ENCODE data around the gene CNTN4.

Gene CNTN4

GRCh38 chr3:2153547-2153946, 54.9 kb downstream of the CNTN4 start:
- DNase-seq = no peak

DNA sequence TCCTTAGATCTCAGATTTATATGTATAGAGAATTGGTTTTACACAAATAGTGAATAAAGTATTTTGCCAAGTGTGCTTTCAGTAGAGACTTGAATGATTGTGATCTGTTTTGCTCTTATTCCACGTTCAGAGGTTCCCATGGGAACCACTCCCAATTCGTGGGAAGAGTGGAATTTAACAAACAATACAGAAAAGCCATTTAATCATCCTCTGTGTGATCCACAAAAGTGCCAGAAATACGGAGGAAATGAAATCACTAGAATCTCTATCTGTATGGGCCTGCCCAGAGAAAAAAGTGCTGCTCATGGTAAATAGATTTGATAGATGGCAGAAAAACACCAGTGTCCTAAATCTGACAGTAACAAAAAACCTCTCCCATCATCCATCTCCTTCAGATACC, 56.0 kb downstream of the CNTN4 start:
- no peak for DNase-seq

DNA sequence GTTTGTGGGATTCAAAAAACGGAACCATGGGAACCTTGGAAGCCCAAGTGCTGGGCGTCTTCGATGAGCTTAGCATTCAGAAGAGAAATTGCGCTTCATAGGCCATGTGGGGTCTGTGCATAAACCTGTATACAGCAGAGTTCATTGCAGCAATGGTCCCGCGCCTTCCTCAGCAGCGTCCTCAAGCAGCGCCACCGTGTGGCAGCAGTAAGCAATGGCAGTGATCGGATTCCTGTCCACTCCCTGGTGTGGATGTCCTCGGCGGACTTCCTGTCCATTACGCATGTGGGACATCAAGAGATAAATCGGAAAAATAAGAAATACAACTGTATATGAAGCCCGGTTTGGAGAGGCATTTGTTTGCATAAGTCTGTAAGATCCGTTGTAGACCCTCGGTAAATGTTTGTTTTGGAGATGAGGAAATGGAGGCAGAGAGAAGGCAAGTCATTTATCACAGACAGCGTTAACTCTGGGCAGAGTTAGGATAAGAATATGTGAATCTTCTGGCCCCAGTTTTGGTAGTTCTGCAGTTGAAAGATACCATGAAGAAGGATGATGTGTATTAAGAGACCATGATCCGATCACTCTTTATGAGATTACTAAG, 57.7 kb downstream of the CNTN4 start:
- DNase-seq = no peak

- DNase-seq = no peak
Observed at GRCh38 chr3:2158828-2159227, 60.2 kb downstream of the CNTN4 start.

GRCh38 chr3:2166552-2166951, 67.9 kb downstream of the CNTN4 start:
- no peak for DNase-seq

- DNase-seq = no peak
Observed at GRCh38 chr3:2172561-2173171, 74.0 kb downstream of the CNTN4 start.

- DNase-seq = no peak
Observed at GRCh38 chr3:2180634-2181033, 82.0 kb downstream of the CNTN4 start.

- DNase-seq = no peak
Observed at GRCh38 chr3:2198776-2199279, 100.2 kb downstream of the CNTN4 start.

- DNase-seq = no peak
Observed at GRCh38 chr3:2204054-2204453, 105.4 kb downstream of the CNTN4 start.

GRCh38 chr3:2205692-2206091, 107.0 kb downstream of the CNTN4 start:
- no peak for DNase-seq

DNA sequence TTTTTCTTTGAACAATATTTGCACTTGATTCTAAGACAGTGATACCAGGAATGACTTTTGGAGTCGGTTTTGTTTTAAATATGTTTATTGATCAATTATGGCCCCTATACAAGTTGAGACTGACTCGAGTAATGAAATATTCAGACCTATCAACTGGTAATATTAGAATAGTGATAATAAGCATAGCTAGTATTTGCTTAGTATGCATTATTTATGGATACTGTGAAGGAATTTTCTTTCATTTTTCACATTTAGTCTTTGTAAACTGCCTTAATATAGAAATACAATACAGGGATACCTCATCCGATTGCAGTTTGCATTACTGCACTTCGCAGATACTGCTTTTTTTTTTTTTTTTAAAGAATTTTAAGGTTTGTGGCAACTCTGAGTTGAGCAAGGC, 107.9 kb downstream of the CNTN4 start:
- no peak for DNase-seq

- no peak for DNase-seq
Observed at GRCh38 chr3:2211568-2211967, 112.9 kb downstream of the CNTN4 start.

DNA sequence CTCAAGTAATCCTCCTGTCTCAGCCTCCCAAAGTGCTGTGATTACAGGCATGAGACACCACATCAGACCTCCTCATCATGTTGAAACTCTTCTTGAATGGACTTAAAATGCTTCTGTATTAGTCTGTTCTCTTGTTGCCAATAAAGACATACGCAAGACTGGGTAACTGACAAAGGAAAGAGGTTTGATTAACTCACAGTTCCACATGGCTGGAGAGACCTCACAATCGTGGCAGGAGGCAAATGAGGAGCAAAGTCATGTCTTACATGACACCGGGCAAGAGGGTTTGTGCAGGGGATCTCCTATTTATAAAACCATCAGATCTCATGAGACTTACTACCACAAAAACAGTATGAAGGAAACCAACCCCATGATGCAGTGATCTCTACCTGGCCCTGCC, 113.5 kb downstream of the CNTN4 start:
- DNase-seq = no peak

DNA sequence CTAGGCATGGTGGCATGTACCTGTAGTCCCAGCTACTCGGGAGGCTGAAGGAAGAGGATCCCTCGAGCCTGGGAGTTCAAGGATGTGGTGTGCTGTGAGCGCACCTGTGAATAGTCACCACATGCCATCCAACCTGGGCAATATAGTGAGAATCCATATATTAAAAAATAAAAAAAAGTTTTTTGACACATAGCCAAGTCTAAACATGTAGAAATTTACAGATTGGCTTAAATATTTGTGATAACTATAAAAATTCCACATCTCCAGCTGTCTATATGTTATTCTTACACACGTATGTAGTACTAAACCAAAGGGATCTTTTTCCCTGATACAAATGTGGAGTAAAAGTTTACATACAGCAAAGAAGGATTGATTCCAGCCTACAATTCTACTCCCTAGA, 119.7 kb downstream of the CNTN4 start:
- no peak for DNase-seq

DNA sequence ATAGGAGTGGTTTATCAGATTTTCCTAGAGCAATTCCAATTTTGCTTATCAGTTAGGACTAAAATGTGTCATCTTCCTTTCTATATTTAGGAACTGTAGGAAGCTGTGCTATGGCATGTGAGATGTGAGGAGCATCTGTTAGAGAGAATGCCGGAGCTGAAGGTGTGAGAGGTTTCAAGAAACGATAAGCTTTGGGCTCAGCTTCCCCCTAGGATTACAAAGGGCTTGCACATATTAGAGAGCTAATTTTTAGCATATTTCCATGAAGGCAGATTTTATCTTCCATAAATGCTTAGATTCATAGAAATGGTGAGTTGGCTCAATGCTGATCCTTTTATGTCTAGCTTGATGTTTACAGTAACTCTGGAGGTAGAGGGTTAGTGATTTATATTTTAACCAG, 120.2 kb downstream of the CNTN4 start:
- no peak for DNase-seq

- no peak for DNase-seq
Observed at GRCh38 chr3:2236203-2236602, 137.5 kb downstream of the CNTN4 start.

- DNase-seq = no peak
Observed at GRCh38 chr3:2244137-2244536, 145.5 kb downstream of the CNTN4 start.

GRCh38 chr3:2246873-2247648, 148.4 kb downstream of the CNTN4 start:
- no peak for DNase-seq

GRCh38 chr3:2247831-2248230, 149.2 kb downstream of the CNTN4 start:
- DNase-seq = no peak

DNA sequence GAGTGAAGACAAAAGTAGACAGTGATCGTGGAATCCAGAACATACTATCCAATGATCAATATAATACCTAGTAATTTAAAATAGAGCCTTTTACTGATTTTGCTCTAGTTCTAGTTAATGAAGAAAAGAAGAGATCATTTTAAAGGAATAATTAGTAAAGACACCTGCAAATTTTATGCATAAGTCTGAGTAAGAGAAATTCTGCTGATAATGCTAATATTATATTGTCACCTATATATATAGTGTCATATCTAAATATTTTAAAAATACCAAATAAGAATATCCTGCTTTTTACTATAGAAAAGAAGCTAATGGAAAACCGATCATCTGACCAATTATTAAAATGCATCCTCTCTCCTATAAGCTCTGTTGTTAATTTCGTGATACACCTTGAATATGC, 152.1 kb downstream of the CNTN4 start:
- no peak for DNase-seq

GRCh38 chr3:2261747-2262146, 163.1 kb downstream of the CNTN4 start:
- DNase-seq = no peak

DNA sequence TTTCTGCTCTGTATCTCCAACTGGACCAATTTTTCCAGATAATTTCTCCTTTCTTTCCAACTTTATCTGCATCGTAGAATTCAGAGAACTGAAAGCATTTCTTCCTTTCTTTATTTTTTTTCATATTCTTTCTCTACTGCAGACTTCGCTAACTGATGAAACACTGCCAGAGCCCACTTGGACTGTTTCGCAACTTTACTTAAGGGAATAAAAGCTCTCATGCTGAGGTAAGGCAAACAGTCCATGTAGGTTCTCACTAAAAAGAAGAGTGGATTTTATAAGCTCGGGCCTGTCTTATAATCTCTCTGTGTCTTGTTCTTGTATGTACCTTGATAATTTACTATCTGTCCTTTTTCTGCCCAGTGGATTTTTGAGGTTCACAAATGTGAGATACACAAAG, 163.5 kb downstream of the CNTN4 start:
- no peak for DNase-seq

DNA sequence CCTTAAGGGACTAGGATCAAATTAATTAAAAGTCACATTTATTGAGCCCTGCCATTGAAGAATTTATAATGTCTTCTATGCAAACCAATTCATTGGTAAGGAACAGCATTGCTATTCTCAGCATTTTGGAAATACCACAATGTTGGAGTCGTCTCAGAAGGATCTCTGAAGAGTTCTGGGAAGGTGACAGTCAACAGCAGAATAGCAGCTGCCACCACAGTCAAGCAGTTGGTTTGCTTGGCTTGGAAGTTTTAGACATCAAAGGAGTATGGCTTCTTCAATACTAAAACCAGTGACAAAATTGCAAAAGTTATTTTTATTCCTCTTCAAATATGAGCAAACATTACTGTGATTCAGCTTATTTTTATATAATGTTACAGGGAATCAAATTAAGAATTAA, 167.9 kb downstream of the CNTN4 start:
- DNase-seq = no peak

GRCh38 chr3:2268779-2269178, 170.1 kb downstream of the CNTN4 start:
- DNase-seq = no peak

Measured in inflammatory macrophage treated with lipopolysaccharide for 4 hours (primary cell).